Right lobe of liver (tissue), 6 donors: ENCODE data around the gene CORO2A. TPM values are rescaled to one million over a fixed set of nuclear protein-coding genes. Genes with fewer than 3 reads are reported as not detected.
A peak's percentile ranks its signal among the peaks of the same experiment; 100 is the strongest.

Experiments
- ATAC-seq, 4 donors: fragments of 200-7000 bp; cut with Tn5 transposase; one replicate each; pipeline ENCODE4 v1.9.1; 2020; ENCODE audit warnings: mild to moderate bottlenecking in 4 of 4, moderate library complexity in 4 of 4
- DNase-seq, 3 donors: peaks; one replicate each; pipeline ENCODE4 v3.0.0-alpha.2; 2020
- H3K27ac ChIP-seq, 3 donors: fragments of 200-600 bp; one replicate each; pipeline ENCODE4 v1.8.0; 2022
- H3K27me3 ChIP-seq, 2 donors: fragments of 200-600 bp; one replicate each; pipeline ENCODE4 v1.8.0; 2022
- H3K36me3 ChIP-seq, 4 donors: fragments of 200-600 bp; sonication (generic) in 1 of 4; one replicate each; pipeline versions ENCODE4 v1.5.1 to v1.8.0; 2017 to 2022; ENCODE audit warnings: control low read depth in 1 of 4
- H3K4me1 ChIP-seq, 4 donors: fragments of 200-600 bp; sonication (generic) in 1 of 4; one replicate each; pipeline versions ENCODE4 v1.5.1 to v1.8.0; 2017 to 2022; ENCODE audit warnings: control low read depth in 1 of 4
- H3K4me3 ChIP-seq, 3 donors: fragments of 200-600 bp; one replicate each; pipeline ENCODE4 v1.8.0; 2022
- H3K9me3 ChIP-seq, 4 donors: fragments of 200-600 bp; sonication (generic) in 1 of 4; one replicate each; pipeline versions ENCODE4 v1.5.1 to v1.8.0; 2017 to 2022; ENCODE audit warnings: control low read depth in 1 of 4
- POLR2A ChIP-seq: fragments of 450-650 bp; IDR thresholded peaks from one replicate; pipeline ENCODE4 v1.6.1; 2017; ENCODE audit warnings: antibody characterized with exemption, mild to moderate bottlenecking
- WGBS: methylation state at CpG from one replicate; pipeline ENCODE4 v1.1.6; 2018; ENCODE audit warnings: low coverage, low lambda C conversion rate; ENCODE audit not compliant: insufficient coverage; ENCODE audit errors: missing lambda C conversion rate; 5-methylcytosine and 5-hydroxymethylcytosine counted together
- intact Hi-C, 2 donors: fragments of 100-400 bp; cut with DNase I; formaldehyde crosslinking; loops; one replicate each; pipeline versions ENCODE4 v1.11.2 to v1.14.1; 2022
- total RNA-seq, 6 experiments: library from RNA; depleted of rRNA in 2 of 6; stranded (reverse); fragments of >200 nt in 2 of 6; fragmentation: NEBNext Ultra II Directional in 3 of 6; extraction: Animal tissue kit (Norgen Biotek cat#: 25700) in 3 of 6; gene quantifications; one replicate each; pipeline versions ENCODE4 v1.1.0 to v1.2.4, GENCODE V29; 2016 to 2023
- TF ChIP-seq, protein P1 (sequence below), 4 donors: fragments of 200-600 bp in 3 of 4; fragments of 450-650 bp in 1 of 4; IDR thresholded peaks; one replicate each; pipeline versions ENCODE4 v1.5.1 to v1.8.0; 2016 to 2022; ENCODE audit warnings: antibody characterized with exemption in 4 of 4, mild to moderate bottlenecking in 2 of 4
- donor health status: DM: no; HTN: yes; CAD: no.
- donor health status: DM: no; HTN: no; CAD: no.
- donor health status: DM: no; HTN: no; CAD: no.
- donor health status: DM: no; HTN: yes; CAD: no.
- donor health status: DM: no; HTN: yes; CAD: no.

CORO2A gene
- total RNA-seq, 6 experiments from 2014 or later: 0.67 to 6.2 (median 3.3) TPM

- Histone ChIP-seq H3K27ac (no peak overlapping the region), H3K27me3 (no peaks in the 10 kb centered on the region), H3K4me1 (peaks cover 0 to 9% (median 3%) of the 10 kb centered on the region in 4 donors), H3K36me3 (peaks cover 0 to 25% (median 13%) of the 10 kb centered on the region in 4 donors), H3K4me3 (no peak overlapping the region), H3K9me3 (no peaks in the 10 kb centered on the region)
- no peak for TF ChIP-seq POLR2A
- TF ChIP-seq, protein P1, sequence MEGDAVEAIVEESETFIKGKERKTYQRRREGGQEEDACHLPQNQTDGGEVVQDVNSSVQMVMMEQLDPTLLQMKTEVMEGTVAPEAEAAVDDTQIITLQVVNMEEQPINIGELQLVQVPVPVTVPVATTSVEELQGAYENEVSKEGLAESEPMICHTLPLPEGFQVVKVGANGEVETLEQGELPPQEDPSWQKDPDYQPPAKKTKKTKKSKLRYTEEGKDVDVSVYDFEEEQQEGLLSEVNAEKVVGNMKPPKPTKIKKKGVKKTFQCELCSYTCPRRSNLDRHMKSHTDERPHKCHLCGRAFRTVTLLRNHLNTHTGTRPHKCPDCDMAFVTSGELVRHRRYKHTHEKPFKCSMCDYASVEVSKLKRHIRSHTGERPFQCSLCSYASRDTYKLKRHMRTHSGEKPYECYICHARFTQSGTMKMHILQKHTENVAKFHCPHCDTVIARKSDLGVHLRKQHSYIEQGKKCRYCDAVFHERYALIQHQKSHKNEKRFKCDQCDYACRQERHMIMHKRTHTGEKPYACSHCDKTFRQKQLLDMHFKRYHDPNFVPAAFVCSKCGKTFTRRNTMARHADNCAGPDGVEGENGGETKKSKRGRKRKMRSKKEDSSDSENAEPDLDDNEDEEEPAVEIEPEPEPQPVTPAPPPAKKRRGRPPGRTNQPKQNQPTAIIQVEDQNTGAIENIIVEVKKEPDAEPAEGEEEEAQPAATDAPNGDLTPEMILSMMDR (IDR thresholded peaks at IDR 0.05): no peak
- ATAC-seq: no peak
- intact Hi-C loops: no loop called here
- peak in 1 of 3 donors; percentile 16 for DNase-seq
- WGBS: 100% methylated on average over 2 of the region's 2 CpGs
Observed at GRCh38 chr9:98099346-98099745, 93.1 kb downstream of the CORO2A start.

DNA sequence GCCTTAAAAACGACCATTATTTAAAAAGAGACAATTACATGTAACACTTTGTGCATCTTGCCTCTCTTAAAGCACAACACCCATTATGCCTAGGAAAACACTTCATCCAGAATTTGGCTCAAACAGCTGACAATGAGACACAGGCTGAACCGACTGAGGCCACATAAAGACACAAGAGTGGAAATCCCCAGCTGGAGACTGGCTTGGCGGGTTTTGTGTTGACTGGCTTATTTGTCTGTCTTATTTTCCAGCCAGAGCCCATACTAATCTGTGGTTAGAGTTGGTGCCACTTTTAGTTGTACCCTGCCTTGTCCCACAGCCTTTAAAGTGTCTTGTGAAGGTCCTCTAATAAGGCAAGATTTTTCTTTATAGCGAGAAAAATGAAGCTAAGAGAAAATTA lies 94.6 kb downstream of the CORO2A start:
- Histone ChIP-seq H3K4me1 (peaks cover 0 to 9% (median 3%) of the 10 kb centered on the region in 4 donors), H3K36me3 (peaks cover 0 to 25% (median 14%) of the 10 kb centered on the region in 4 donors), H3K9me3 (no peaks in the 10 kb centered on the region), H3K27ac (no peak overlapping the region), H3K4me3 (no peak overlapping the region), H3K27me3 (no peaks in the 10 kb centered on the region)
- peak in 1 of 3 donors; percentile 28 for DNase-seq
- 60% methylated on average over 3 of the region's 4 CpGs for WGBS
- ATAC-seq: peak in 3 of 4 donors; percentile 27 to 73 (median 44)
- intact Hi-C loops: no loop called here
- TF ChIP-seq POLR2A: no peak
- TF ChIP-seq, protein P1 (IDR thresholded peaks at IDR 0.05): no peak

GRCh38 chr9:98096091-98096490 lies 96.3 kb downstream of the CORO2A start:
- Histone ChIP-seq H3K9me3 (no peaks in the 10 kb centered on the region), H3K27ac (no peak overlapping the region), H3K36me3 (peaks cover 0 to 25% (median 14%) of the 10 kb centered on the region in 4 donors), H3K27me3 (no peaks in the 10 kb centered on the region), H3K4me1 (peaks cover 0 to 9% (median 3%) of the 10 kb centered on the region in 4 donors), H3K4me3 (no peak overlapping the region)
- intact Hi-C loops: no loop called here
- TF ChIP-seq POLR2A: no peak
- TF ChIP-seq, protein P1 (IDR thresholded peaks at IDR 0.05): no peak
- 83% methylated on average over 1 of the region's 5 CpGs for WGBS
- DNase-seq (peak in 1 of 3 donors; percentile 39), ATAC-seq (peak in 1 of 4 donors; percentile 8)

- no peaks in the 10 kb centered on the region for H3K9me3 ChIP-seq
- H3K4me3 ChIP-seq: no peak overlapping the region
- DNase-seq (no peak), ATAC-seq (peak in 1 of 4 donors; percentile 10)
- WGBS: 90% methylated on average over 5 of the region's 7 CpGs
- H3K36me3 ChIP-seq: peaks cover 0 to 25% (median 14%) of the 10 kb centered on the region in 4 donors
- peaks cover 0 to 9% (median 3%) of the 10 kb centered on the region in 4 donors for H3K4me1 ChIP-seq
- no peak for TF ChIP-seq POLR2A
- TF ChIP-seq, protein P1 (IDR thresholded peaks at IDR 0.05): no peak
- intact Hi-C loops: no loop called here
- H3K27ac ChIP-seq: no peak overlapping the region
- H3K27me3 ChIP-seq: no peaks in the 10 kb centered on the region
Observed at GRCh38 chr9:98095401-98095800, 97.0 kb downstream of the CORO2A start.
